T-helper 17 cell (primary cell): ENCODE results near the gene PLCB1. TPM values are rescaled to one million over a fixed set of nuclear protein-coding genes. Genes with fewer than 3 reads are reported as not detected.

Experiments used
- ATAC-seq: fragments of 150-1000 bp; cut with Tn5 transposase; 2 replicates; pipeline ENCODE4 v1.10.0; 2021; ENCODE audit warnings: mild to moderate bottlenecking, moderate library complexity
- DNase-seq, 3 donors: peaks; one replicate each; pipeline versions ENCODE4 v3.0.0 to v3.0.0-alpha.2; 2020 to 2021
- H3K9me3 ChIP-seq: one replicate; pipeline ENCODE4 v1.7.0; 2013; ENCODE audit warnings: low read length, mild to moderate bottlenecking; ENCODE audit not compliant: control insufficient read depth, poor library complexity, severe bottlenecking
- H3K27ac Mint-ChIP-seq: one replicate; pipeline ENCODE4 v1.8.0; 2022; ENCODE audit warnings: mild to moderate bottlenecking, moderate library complexity, mixed read lengths
- H3K27me3 Mint-ChIP-seq: one replicate; pipeline ENCODE4 v1.8.0; 2022; ENCODE audit warnings: mixed read lengths
- H3K36me3 Mint-ChIP-seq: one replicate; pipeline ENCODE4 v1.8.0; 2022; ENCODE audit warnings: low read depth, mixed read lengths
- H3K4me1 Mint-ChIP-seq: one replicate; pipeline ENCODE4 v1.8.0; 2022; ENCODE audit warnings: mild to moderate bottlenecking, mixed read lengths
- H3K4me3 Mint-ChIP-seq: one replicate; pipeline ENCODE4 v1.8.0; 2022; ENCODE audit warnings: mild to moderate bottlenecking, moderate library complexity, mixed read lengths
- total RNA-seq, 4 donors: library from RNA in 2 of 4; stranded (reverse) in 2 of 4; gene quantifications; one replicate each; pipeline ENCODE4 v1.2.3 and lab custom pipeline; 2022 to 2026

The PLCB1 gene
- total RNA-seq, 2 donors from 2014 or later: 19.1 to 23.1 TPM

GRCh38 chr20:8402798-8403197 lies 270.7 kb downstream of the PLCB1 start:
- Mint-ChIP-seq H3K27me3 (no peaks in the 10 kb centered on the region), H3K36me3 (no peaks in the 10 kb centered on the region), H3K27ac (no peak overlapping the region), H3K4me3 (no peak overlapping the region), H3K4me1 (peaks cover 6% of the 10 kb centered on the region)
- H3K9me3 ChIP-seq: no peaks in the 10 kb centered on the region
- DNase-seq: no peak
- no peak for ATAC-seq

GRCh38 chr20:8404912-8405635 lies 273.0 kb downstream of the PLCB1 start:
- Mint-ChIP-seq H3K36me3 (no peaks in the 10 kb centered on the region), H3K4me1 (peaks cover 5% of the 10 kb centered on the region), H3K27me3 (no peaks in the 10 kb centered on the region), H3K4me3 (no peak overlapping the region), H3K27ac (no peak overlapping the region)
- no peaks in the 10 kb centered on the region for H3K9me3 ChIP-seq
- no peak for ATAC-seq
- no peak for DNase-seq

GRCh38 chr20:8406391-8406790 lies 274.3 kb downstream of the PLCB1 start:
- no peaks in the 10 kb centered on the region for H3K9me3 ChIP-seq
- no peaks in the 10 kb centered on the region for H3K36me3 Mint-ChIP-seq
- no peak overlapping the region for H3K27ac Mint-ChIP-seq
- peaks cover 6% of the 10 kb centered on the region for H3K4me1 Mint-ChIP-seq
- ATAC-seq (no peak), DNase-seq (no peak)
- H3K27me3 Mint-ChIP-seq: no peaks in the 10 kb centered on the region
- H3K4me3 Mint-ChIP-seq: no peak overlapping the region

DNA sequence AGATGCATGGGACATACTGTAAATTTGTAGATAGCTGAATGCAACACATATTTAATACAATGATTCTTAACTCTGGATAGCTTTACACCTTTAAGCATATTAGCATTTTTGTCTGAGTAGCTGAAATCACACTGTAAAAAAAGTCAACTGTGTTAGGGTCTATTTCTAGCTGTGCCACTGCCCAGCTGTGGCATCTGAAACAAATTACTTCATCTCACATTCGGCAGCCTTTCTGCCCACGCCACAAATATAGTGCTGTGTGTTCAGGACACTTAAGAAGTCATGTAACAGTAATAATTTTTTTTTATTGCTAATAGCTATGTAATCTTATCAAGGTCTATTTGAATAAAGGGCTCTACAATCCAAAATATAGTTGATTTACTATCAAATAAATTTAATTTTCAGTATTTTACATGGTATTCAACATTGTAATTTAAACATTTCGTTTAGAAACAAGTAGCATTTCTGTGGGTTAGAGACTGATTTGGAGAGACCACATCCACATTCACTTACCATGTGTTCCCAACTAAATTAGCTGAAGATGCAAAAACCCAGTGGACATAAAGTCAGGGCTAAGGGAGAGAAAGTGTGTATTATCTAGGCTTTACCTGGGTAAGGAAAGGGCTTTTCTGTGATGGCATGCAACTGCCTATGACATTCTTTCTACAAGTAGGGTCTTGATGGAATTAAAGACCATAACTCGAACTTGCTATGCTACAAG lies 276.7 kb downstream of the PLCB1 start:
- Mint-ChIP-seq H3K27ac (no peak overlapping the region), H3K36me3 (no peaks in the 10 kb centered on the region), H3K4me1 (peaks cover 6% of the 10 kb centered on the region), H3K27me3 (no peaks in the 10 kb centered on the region), H3K4me3 (no peak overlapping the region)
- no peaks in the 10 kb centered on the region for H3K9me3 ChIP-seq
- DNase-seq (no peak), ATAC-seq (no peak)

DNA sequence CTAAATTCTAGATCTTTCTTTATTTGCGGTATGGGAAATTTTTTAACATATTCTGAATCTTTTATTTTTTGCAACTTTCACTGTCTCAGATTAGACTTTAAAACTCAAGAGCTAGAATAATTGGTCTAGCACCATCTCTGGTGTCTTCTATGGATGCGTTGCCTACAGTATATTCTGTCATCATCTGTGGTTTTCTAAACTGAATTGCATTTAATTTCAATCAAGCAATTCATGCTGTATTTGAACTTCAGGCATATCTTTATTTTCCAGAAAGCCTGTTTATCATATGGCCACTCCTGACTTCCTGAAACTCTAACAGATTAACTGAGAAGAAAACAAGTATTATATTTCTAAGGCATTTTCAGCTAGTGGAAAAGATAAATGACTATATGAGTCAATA lies 281.6 kb downstream of the PLCB1 start:
- DNase-seq (no peak), ATAC-seq (no peak)
- Mint-ChIP-seq H3K27me3 (no peaks in the 10 kb centered on the region), H3K27ac (no peak overlapping the region), H3K4me1 (peaks cover 6% of the 10 kb centered on the region), H3K36me3 (no peaks in the 10 kb centered on the region), H3K4me3 (no peak overlapping the region)
- H3K9me3 ChIP-seq: no peaks in the 10 kb centered on the region

DNA sequence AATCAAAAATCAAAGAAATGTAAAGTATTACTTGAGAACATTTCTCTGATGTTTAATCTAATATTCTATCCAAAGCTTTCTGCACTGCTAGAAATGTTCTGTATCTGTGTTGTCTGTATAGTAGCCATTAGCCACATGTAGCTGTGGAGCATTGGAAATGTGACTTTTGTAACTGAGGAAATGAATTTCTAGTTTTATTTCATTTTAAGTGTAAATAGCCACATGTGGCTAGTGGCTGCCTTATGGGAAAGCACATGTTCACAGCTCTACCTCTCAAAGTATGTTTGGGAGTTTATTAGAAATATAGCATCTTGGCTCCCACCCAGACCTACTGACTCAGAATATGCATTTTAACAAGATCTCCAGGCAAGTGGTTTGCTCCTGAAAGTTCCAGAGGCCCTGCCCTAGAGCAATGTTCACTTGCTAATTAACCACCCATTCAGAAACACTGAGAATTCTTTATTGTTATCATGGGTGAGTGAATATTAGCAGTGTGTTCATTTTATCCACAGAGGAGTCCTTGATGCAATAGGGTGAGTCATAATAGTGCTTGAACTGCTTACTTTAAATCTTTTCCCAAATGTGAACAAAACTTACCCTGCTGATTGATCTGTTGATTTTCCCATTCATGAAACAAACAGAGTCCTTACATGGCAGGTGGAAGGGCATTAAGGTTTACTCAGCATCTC lies 282.7 kb downstream of the PLCB1 start:
- Mint-ChIP-seq H3K36me3 (no peaks in the 10 kb centered on the region), H3K4me1 (peaks cover 6% of the 10 kb centered on the region), H3K27me3 (no peaks in the 10 kb centered on the region), H3K27ac (no peak overlapping the region), H3K4me3 (no peak overlapping the region)
- no peaks in the 10 kb centered on the region for H3K9me3 ChIP-seq
- DNase-seq: no peak
- ATAC-seq: no peak

DNA sequence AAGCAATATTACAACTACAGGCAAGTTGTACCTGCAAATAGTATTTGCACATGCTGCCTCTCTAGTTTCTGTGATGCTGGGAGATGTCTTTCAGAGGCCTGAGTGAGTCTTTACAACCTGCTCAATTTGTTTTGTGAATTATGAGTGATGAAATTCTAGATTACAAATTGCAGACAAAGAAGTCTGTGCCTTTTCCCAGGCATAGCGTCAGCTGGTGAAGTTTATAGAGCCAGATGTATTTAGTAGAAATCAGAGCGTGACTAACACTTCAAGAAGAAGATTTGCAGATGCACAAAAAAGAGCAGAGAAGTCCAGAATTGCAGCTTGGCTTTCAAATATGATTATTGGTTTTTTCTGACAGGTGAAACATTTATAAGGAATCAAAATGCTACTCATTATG lies 289.9 kb downstream of the PLCB1 start:
- H3K27ac Mint-ChIP-seq: no peak overlapping the region
- H3K9me3 ChIP-seq: no peaks in the 10 kb centered on the region
- DNase-seq (no peak), ATAC-seq (no peak)
- no peaks in the 10 kb centered on the region for H3K36me3 Mint-ChIP-seq
- H3K27me3 Mint-ChIP-seq: no peaks in the 10 kb centered on the region
- no peak overlapping the region for H3K4me3 Mint-ChIP-seq
- H3K4me1 Mint-ChIP-seq: peaks cover 2% of the 10 kb centered on the region

DNA sequence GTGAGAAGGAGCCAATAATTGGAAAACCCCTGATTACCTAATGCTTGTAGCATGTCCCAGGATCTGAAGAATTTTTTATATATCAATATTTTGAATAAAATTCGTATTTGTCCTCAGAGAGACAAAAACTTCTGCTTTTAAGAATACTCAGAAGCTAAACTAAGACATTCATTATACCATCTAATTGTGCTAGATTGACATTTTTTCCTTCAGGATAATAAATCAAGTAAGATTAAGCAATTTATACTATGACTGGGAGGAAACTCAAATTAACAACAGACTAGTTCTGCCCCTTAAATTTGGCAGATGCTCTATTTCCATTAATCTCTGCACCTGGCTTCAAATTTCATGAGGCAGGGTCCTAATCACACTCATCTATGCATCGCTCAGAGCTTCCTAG lies 291.4 kb downstream of the PLCB1 start:
- Mint-ChIP-seq H3K27me3 (no peaks in the 10 kb centered on the region), H3K27ac (no peak overlapping the region), H3K36me3 (no peaks in the 10 kb centered on the region), H3K4me1 (peaks cover 2% of the 10 kb centered on the region), H3K4me3 (no peak overlapping the region)
- H3K9me3 ChIP-seq: no peaks in the 10 kb centered on the region
- DNase-seq (no peak), ATAC-seq (no peak)

DNA sequence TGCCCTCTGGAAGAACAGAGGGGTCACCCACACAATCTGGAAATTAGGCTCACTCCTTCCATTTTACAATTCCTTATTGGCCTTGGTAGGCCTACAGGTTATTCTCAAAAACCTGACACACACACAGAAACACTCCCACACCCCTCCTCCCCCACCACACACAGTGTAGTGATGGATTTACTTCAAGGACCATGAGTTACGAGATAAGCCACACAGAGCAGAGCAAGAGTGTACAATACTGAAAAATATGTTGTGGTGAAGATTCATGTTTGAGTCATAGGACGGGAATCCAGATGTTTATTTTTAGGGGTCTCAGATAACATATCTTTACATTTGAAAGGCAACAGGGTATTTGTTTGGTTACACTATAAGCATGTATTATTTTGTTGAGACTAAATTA lies 291.9 kb downstream of the PLCB1 start:
- no peak for ATAC-seq
- H3K4me3 Mint-ChIP-seq: no peak overlapping the region
- H3K36me3 Mint-ChIP-seq: no peaks in the 10 kb centered on the region
- H3K9me3 ChIP-seq: no peaks in the 10 kb centered on the region
- H3K27ac Mint-ChIP-seq: no peak overlapping the region
- peaks cover 2% of the 10 kb centered on the region for H3K4me1 Mint-ChIP-seq
- DNase-seq: no peak
- H3K27me3 Mint-ChIP-seq: no peaks in the 10 kb centered on the region

- H3K4me3 Mint-ChIP-seq: no peak overlapping the region
- ATAC-seq (no peak), DNase-seq (no peak)
- H3K9me3 ChIP-seq: no peaks in the 10 kb centered on the region
- no peaks in the 10 kb centered on the region for H3K36me3 Mint-ChIP-seq
- H3K27ac Mint-ChIP-seq: no peak overlapping the region
- peaks cover 2% of the 10 kb centered on the region for H3K4me1 Mint-ChIP-seq
- H3K27me3 Mint-ChIP-seq: no peaks in the 10 kb centered on the region
Observed at GRCh38 chr20:8425016-8425415, 292.9 kb downstream of the PLCB1 start.

DNA sequence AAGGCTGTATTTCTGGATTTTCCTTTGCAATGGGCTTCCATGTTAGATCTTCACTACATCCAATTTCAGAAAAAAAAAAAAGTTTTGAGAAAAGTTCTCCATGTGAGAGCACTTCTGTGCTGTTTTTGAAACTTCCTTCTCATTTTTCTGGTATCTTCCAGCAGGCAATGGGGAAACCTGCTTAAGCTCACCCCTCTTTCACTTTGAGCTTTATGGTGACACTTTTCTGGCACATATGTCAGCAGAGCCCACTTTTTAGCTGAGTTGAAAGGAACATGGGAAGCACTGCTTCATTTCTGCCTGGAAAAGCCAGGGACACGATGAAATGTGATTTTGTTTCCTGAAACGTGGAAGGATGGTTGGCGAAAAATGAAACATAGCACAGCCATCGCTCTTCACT lies 293.7 kb downstream of the PLCB1 start:
- H3K9me3 ChIP-seq: no peaks in the 10 kb centered on the region
- ATAC-seq (no peak), DNase-seq (no peak)
- Mint-ChIP-seq H3K27ac (no peak overlapping the region), H3K4me3 (no peak overlapping the region), H3K4me1 (peaks cover 2% of the 10 kb centered on the region), H3K27me3 (no peaks in the 10 kb centered on the region), H3K36me3 (no peaks in the 10 kb centered on the region)

GRCh38 chr20:8427419-8428040 lies 295.5 kb downstream of the PLCB1 start:
- DNase-seq (no peak), ATAC-seq (no peak)
- no peaks in the 10 kb centered on the region for H3K9me3 ChIP-seq
- H3K27ac Mint-ChIP-seq: no peak overlapping the region
- peaks cover 2% of the 10 kb centered on the region for H3K4me1 Mint-ChIP-seq
- H3K4me3 Mint-ChIP-seq: no peak overlapping the region
- H3K36me3 Mint-ChIP-seq: no peaks in the 10 kb centered on the region
- H3K27me3 Mint-ChIP-seq: no peaks in the 10 kb centered on the region

DNA sequence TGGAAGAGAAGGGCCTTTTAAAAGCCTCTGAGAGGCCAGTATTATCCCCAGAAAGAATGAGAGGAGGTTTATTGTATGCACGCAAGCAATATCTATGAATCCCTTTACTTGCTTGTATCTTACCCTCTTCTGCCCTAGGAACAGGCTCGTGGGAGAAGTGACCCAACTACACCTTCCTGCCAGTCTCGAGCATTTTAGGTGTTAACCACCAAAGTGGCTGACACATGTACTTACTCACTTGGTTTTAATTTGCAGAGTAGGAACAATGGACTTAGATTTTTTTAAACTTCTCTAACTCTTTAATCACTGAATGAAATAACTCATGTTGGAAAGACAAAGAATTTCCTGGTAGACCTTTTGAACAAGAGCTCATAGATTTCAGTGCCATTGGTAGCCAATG lies 296.9 kb downstream of the PLCB1 start:
- peaks cover under 1% of the 10 kb centered on the region for H3K4me1 Mint-ChIP-seq
- no peak for DNase-seq

More for the DNA sequence above, 296.9 kb downstream of the PLCB1 start:
- H3K9me3 ChIP-seq: no peaks in the 10 kb centered on the region
- Mint-ChIP-seq H3K27me3 (no peaks in the 10 kb centered on the region), H3K27ac (no peak overlapping the region), H3K4me3 (no peak overlapping the region), H3K36me3 (no peaks in the 10 kb centered on the region)
- ATAC-seq: no peak
